ENCODE data around the gene CD244. TPM values are rescaled to one million over a fixed set of nuclear protein-coding genes. Genes with fewer than 3 reads are reported as not detected.
"Not testable (repeated sequence)": the region's sequence is repeated elsewhere in the genome, so short reads cannot be mapped to it uniquely, and the experiment has no call there.

CD244 gene
- total RNA-seq, 1 donor from 2014 or later = 0.48 TPM

DNA sequence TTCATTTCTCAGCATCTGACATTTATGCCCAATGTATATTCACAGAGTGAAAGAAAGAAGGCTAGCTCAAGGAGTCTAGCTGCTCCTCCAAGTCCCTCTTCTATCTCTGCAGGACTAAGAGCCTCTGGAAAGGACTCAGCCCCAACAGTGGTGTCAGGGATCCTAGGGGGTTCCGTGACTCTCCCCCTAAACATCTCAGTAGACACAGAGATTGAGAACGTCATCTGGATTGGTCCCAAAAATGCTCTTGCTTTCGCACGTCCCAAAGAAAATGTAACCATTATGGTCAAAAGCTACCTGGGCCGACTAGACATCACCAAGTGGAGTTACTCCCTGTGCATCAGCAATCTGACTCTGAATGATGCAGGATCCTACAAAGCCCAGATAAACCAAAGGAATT is 63.0 kb downstream of the CD244 start:
- intact Hi-C loops (cut with DNase I) = no loop called here
- DNase-seq (no peak), ATAC-seq (ENCODE audit: poor library complexity) (no peak)

- DNase-seq (no peak), ATAC-seq (ENCODE audit: poor library complexity) (no peak)
- intact Hi-C loops (cut with DNase I) = no loop called here
Observed at GRCh38 chr1:160798439-160798838, 64.2 kb downstream of the CD244 start.

DNA sequence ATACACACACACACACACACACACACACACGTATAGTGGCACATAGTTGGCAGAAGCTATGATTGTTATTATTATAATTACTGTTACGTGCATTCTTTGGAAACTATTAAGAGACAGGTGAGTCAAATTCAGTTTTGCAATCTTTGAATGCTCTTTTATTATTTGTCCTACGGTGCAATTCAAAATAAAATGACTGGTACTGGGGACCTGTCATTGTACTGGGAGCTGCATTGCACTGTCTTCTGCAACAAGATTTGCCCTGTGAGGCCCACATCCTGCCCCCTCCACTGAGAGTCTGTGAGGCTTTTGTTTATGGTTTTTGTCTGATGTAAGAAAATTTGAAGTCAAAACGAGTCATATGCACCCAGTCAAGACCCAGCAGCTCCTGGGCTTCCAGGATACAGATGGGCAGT is 64.8 kb downstream of the CD244 start:
- DNase-seq (no peak), ATAC-seq (ENCODE audit: poor library complexity) (no peak)
- intact Hi-C loops (cut with DNase I) = no loop called here

DNA sequence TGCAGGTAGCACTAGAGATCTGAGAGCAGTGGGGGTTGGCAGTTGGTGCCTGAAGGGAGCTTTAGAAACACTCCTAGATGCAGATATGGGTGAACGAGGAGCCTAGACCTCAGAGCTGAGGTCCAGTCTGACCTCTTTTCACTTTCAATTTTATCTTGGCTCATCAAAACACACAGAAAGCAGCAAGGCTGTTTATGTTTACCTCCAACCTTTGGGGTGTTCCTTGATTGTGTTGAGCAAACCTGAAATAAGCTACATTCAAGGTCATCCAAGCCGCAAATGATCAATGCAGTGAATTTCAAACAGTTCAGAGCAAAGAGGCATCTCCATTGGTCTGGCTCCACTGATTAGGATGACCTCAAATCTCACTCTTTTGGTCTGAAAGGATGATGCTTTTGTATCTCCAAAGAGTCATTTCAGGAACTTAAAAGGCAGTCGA is 65.4 kb downstream of the CD244 start:
- DNase-seq = no peak
- intact Hi-C loops (cut with DNase I) = no loop called here
- no peak for ATAC-seq (ENCODE audit: poor library complexity)

DNA sequence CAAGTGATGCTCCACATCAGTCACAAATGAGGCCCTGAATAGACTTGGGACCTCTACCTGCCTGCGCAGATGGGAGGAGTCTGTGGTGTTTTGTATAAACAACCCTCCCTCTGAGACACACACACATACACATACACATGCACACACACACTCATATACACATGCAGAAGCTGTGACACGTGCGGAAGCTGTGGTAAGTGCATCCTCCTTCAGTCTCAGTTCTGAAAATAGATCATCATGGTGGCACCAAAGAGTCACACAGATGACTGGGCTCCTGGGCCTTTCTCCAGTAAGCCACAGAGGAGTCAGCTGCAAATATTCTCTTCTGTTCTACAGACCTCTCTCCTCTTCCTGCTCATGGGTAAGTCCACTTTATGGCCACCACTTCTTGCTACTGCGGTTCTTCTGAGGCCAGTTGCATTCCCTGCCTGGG is 66.7 kb downstream of the CD244 start, which contains the start of gene LY9:
Gene LY9 (plus strand): TSS at position 224 of the 433 bp plus-strand sequence. CDS start 14 bp downstream, at position 238.
- intact Hi-C loops (cut with DNase I) = no loop called here
- ATAC-seq (ENCODE audit: poor library complexity) = no peak
- no peak for DNase-seq

GRCh38 chr1:160794376-160794775 is 68.3 kb downstream of the CD244 start:
- no peak for DNase-seq
- intact Hi-C loops (cut with DNase I) = no loop called here
- no peak for ATAC-seq (ENCODE audit: poor library complexity)

- ATAC-seq (ENCODE audit: poor library complexity) (no peak), DNase-seq (no peak)
- intact Hi-C loops (cut with DNase I) = no loop called here
Observed at GRCh38 chr1:160789702-160790611, 72.7 kb downstream of the CD244 start.

DNA sequence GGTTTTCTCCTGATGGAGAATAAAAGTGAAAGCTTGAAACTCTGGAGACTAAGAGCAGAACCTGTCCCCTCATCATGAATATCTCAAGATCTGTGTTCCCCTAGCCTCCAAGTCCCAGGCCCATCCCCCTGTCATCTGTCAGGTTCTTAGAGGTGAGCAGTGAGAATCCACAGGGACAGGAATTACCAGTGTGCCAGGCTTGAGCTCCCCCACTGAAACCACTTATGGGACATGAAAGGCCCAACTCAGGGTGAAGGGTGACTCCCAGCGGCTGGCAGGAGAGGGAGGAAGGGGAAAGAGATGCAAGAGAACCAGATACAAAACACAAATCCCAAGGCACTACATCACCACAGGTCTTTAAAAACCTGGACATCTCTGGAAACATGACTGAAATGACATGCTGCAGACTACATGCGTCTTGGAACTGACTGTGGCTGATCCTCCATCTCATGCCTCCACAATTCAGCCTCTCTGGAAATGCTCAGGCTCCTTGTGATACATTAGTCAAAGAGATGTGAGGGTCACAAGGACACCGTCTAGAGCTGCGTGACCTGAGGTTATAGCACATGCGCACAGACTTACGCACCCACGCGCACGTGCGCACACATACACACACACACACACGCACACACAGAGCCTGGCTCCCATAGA is 73.5 kb downstream of the CD244 start:
- intact Hi-C loops (cut with DNase I) = no loop called here
- DNase-seq (no peak), ATAC-seq (ENCODE audit: poor library complexity) (no peak)

DNA sequence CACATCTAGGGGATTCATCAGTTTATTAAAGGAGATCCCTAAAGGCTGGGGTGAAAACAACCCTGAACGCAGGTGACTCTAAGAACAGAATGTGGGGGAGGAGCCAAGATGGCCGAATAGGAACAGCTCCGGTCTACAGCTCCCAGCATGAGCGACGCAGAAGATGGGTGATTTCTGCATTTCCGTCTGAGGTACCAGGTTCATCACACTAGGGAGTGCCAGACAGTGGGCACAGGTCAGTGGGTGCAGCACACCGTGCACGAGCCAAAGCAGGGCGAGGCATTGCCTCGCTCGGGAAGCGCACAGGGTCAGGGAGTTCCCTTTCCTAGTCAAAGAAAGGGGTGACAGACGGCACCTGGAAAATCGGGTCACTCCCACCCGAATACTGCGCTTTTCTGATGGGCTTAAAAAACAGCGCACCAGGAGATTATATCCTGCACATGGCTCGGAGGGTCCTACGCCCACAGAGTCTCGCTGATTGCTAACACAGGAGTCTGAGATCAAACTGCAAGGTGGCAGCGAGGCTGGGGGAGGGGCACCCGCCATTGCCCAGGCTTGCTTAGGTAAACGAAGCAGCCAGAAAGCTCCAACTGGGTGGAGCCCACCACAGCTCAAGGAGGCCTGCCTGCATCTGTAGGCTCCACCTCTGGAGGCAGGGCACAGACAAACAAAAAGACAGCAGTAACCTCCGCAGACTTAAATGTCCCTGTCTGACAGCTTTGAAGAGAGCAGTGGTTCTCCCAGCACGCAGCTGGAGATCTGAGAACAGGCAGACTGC is 79.5 kb downstream of the CD244 start:
- DNase-seq; ATAC-seq (ENCODE audit: poor library complexity); intact Hi-C loops (cut with DNase I): not testable (repeated sequence)

GRCh38 chr1:160781914-160782689 is 80.6 kb downstream of the CD244 start:
- DNase-seq = no peak
- ATAC-seq (ENCODE audit: poor library complexity) = peak; percentile 31
- intact Hi-C loops (cut with DNase I) = no loop called here

DNA sequence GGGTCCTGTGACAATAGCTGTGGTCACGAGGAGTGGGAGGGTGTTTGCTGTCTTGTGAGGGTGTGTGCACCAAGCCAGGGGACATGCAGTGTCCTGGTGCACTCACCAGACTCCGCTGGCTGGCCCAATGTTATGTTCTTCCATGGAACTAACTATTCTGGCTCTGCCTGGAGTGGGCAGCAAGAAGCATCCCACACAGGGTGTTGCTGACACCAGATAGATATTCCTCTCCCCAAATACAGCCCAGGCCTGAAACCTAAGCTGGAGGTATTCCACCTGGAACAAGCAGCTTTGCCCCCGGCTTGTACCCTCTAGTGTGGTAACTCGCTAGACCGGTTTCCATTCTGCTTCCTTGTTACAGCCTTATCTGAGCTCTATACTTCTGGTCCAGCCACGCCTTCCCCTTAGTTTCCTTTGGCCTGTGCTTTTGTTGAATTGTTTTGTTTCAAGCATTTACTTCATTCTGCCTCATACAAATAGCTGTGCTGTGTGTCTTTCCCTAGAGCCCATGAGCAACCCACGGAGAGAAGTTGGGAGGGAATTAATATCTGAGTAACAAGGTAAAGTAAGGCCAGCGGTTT is 81.4 kb downstream of the CD244 start:
- intact Hi-C loops (cut with DNase I) = no loop called here
- ATAC-seq (ENCODE audit: poor library complexity) (no peak), DNase-seq (no peak)

DNA sequence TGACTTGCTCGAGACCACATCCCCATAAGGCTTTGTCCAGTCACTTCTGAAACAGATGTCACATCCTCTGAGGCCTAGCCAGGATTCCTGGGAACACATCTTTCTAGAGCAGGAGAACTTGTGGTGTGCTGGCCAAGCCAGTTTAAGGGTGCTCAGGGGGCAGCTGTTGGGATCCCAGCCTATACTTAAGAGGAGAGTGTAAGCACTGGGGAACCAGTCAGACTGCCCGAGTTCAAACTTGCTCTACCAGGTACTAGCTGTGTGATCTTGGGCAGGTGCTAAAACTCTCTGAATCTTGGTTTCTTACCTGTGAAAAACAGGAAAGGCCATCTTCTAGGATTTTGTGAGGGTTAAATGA is 82.3 kb downstream of the CD244 start:
- DNase-seq (no peak), ATAC-seq (ENCODE audit: poor library complexity) (no peak)
- intact Hi-C loops (cut with DNase I) = no loop called here

Other genes with a start within 250 kb of the CD244 start
- 0.27 TPM for gene SLAMF1, start 215.8 kb downstream of the CD244 start, total RNA-seq
- 0.91 TPM for gene CD48, start 151.1 kb downstream of the CD244 start, total RNA-seq
- gene SLAMF7, start 123.6 kb downstream of the CD244 start, total RNA-seq = 0.16 TPM
- gene LY9, start 66.7 kb downstream of the CD244 start, total RNA-seq = not detected
- 2.3 TPM for gene ITLN1, start 22.3 kb upstream of the CD244 start, total RNA-seq
- gene ITLN2, start 91.9 kb upstream of the CD244 start, total RNA-seq = not detected
- gene F11R, start 158.3 kb upstream of the CD244 start, total RNA-seq = 10.1 TPM
- gene TSTD1, start 176.1 kb upstream of the CD244 start, total RNA-seq = 9.3 TPM
- 28.4 TPM for gene USF1, start 183.1 kb upstream of the CD244 start, total RNA-seq
- 3.3 TPM for gene ARHGAP30, start 207.0 kb upstream of the CD244 start, total RNA-seq
- not detected for gene NECTIN4, start 226.7 kb upstream of the CD244 start, total RNA-seq
- gene KLHDC9, start 235.5 kb upstream of the CD244 start, total RNA-seq = 4.7 TPM

Measured in Right ventricle myocardium superior (tissue), 1 donor.